Fibroblast of peridontal ligament (primary cell): ENCODE data around the gene EHD1.

Experiments used
- DNase-seq: peaks from one replicate; pipeline ENCODE4 v3.0.0-alpha.2; 2010; ENCODE audit errors: extremely low read depth

EHD1 gene

GRCh38 chr11:64890522-64890939 lies 12.1 kb upstream of the EHD1 start:
- no peak for DNase-seq

- DNase-seq, result no peak
Measured at GRCh38 chr11:64888729-64889511, 10.5 kb upstream of the EHD1 start.

DNA sequence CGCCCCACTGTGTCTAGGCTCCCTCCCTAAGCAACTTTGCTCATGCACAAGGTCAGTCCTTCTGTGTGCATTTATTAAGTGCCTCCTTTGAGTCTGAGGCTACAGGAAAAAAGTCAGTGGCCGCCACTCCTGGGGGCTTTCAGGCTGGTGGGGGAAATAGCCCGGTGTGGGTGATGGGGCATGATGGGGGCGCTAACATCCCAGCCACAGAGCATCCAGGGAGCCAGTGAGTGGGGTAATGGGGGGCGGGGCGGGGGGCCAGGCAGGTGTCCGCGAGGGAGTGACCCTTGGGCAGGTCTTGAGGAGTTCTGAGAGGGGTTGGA lies 9.9 kb upstream of the EHD1 start:
- no peak for DNase-seq

DNA sequence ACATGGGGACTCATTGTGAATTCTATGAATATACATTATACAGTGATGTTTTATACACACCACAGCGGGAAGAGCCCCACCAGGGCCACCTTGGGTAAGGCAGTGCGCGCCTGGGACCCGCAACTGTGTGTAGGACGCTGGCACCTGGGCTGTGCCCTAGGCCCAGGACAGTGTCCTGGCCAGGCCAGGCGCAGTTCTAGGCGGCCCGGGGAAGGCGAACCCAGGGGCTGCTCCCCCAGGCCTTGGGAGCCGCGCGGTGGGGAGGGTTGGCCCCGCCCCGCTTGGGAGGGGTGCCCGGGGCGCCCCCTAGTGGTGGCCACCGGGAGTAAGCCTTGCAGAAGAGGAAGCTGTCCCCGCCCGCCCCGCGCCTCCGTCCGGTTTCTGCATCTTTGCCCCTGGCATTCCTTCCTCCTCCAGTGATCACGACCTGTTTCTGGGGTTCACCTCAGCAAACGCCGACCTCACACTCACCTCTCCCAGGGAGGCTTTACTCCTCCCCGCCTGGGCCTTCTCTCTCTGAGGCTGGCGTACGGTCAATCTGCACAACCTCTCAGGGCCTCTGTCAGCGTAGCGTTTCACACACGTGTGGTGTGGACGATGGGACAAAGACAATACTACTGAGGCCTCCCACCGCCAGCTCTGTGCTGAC lies 9.5 kb upstream of the EHD1 start:
- DNase-seq, result peak; percentile 39

DNA sequence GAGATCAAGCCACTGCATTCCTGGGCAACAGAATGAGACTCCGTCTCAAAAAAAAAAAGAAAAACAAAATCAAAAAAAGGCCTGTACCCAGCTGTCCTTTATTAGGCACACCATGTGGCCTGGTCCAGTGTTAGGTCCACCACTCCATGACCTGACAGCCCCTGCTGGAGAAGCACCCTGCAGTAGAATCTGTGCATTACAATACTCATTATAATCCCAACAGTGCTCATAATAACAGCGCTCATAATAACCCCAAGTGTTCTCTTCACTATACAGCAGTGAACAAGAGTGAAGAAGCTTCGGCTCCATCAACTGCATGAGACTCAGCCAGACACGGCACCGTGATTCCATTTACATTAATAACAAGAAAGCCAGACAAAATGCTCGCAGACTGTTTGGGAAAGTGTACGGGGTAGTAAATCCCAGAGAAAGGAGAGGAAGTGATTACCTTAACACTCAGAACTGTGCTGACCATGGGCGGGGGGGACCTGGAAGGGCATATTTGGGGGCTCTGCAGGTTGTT lies 8.9 kb upstream of the EHD1 start:
- DNase-seq, result no peak

DNA sequence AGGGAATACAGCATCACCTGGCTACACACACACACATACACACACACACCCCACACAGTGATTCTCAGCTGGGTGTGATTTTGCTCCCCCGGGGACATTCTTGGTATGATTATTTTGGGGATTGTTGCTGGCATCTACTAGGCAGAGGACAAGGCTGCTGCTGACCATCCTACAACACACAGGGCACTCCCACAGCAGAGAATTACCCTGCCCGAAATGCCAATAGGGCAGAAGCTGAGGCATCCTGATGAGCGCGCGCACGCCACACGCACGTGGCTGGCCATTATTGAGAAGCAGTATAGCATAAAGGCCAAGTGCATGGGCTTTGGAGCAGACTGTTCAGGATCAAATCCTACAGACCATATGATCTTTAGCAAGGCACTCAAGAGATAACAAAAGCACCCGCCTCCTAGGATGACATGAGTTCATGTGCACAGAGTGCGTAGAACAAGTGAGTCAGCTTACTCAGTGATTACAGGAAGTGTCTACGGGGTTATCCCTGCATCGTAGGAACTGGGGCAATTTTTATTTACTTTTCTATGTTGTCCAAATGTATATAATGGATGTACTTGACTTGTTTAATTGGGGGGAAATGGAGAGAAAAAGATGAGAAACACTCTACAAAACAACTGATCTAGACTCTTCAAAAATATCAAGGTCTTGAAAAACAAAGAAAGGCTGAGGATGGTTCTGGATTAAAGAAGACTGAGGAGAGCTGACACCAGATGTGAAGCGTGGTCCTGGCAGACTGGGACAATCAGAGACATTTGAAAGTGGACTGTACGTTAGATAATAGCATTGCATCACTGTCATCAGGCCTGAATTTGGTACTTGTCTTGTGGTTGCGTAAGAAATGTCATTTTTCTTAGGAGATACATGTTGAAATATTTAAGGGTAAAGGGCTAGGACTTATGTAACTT lies 7.2 kb upstream of the EHD1 start:
- peak; percentile 73 for DNase-seq

DNA sequence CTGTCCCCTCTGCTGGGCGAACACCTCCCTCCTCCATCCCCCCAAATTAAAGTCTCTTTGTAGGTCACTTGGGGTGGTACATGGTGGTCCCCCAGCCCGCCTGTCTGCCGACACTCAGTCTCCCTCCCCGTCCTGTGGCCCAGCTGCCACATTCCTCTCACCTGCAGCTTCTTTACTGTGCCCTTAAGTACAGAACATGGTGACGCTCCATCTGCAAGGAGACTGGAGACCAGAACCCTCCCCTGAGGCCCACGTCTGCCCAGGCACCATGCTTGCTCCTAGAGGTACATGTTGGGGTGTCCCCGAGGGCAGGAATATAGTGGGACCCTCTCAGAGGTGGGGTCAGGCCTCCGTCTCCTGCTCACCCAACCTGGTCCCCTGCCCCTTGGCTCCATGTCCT lies 5.6 kb upstream of the EHD1 start:
- no peak for DNase-seq

DNA sequence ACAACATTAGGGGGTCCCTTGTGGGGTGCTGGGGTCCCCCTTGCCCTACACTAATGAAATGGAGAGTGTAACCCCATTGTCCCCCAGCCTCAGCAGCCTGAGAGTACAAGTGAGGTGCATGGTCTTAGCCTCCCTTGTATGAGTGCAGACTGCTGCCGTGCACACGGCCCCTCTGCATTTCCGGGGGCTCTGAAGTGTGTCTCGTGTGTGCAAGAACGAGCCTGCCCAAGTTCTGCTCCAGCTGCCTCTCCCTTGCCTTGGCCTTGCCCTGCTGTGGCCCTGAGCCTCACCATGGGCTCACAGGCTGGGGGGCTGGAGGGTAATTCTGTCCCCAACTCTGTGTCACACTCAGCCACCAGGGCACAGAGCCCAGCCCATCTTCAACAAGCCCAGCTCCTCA lies 5.2 kb upstream of the EHD1 start:
- DNase-seq, result no peak

GRCh38 chr11:64882243-64882642 lies 3.8 kb upstream of the EHD1 start:
- DNase-seq, result no peak

GRCh38 chr11:64881476-64881875 lies 3.1 kb upstream of the EHD1 start:
- no peak for DNase-seq

DNA sequence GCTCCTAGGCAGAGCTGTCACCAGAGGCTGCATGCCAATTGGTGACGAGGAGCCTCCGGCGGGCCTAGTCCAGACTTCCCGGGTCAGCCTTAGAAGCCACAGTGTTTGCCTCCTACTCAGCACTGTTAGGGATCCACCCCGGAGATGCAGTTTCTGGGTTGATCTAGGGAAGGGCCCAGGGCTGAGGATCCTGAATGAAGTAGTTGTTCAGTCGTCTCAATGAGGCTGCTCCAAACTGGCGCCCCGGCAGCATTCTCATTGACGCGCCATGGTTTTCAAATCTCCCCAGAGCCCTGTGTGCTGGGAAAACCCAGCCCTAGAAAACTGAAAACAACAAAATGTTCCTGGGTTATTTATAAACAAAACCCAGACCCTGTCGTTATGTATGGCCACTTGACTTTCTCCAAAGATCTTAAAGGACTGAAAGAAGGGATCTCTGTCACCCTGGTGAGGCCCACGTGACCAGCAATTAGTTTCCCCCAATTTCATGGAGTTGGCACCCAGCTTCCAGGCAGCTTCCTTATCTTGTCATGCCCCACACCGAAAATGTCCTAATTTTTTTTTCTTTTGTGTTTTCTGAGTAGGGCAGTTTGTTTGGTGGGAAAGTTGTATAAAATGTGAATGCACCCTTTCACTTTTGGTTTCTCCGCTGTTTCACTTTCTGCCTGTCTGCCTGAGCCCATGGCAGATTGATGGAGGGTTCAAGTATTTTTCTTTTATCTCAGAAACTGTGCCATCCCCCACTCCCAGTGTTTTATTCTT lies 2.0 kb upstream of the EHD1 start:
- peak; percentile 49 for DNase-seq

- no peak for DNase-seq
Measured at GRCh38 chr11:64879244-64879900, 951 bp upstream of the EHD1 start.

- no peak for DNase-seq
Measured at GRCh38 chr11:64878223-64878493, 263 bp downstream of the EHD1 start.

- no peak for DNase-seq
Measured at GRCh38 chr11:64877390-64878222, 815 bp downstream of the EHD1 start.

DNA sequence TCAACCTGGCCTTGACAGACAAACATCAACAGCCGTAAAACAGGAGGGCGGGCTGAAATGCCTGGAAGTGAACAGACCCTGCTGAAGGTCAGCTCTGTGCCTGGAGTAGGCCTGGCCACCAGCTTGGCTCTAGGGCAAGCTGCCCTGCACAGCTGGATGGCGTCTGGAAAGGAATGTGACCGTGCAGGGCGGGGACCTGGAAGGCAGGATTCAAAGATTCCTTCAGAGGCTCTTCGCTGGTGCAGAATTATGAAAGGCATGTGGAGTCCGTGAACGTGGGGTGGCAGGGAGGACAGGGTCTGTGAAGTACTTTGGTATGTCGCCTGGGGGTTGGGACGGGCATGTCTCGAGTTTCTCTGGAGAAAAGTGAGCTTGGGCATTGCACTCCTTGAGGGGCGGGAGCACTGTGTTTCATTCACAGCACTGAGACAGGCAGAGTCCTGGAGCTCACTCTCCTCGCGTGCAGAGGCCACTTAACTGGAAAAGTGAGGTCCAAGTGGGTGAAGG lies 1.5 kb downstream of the EHD1 start:
- DNase-seq, result peak; percentile 45

- no peak for DNase-seq
Measured at GRCh38 chr11:64876229-64876750, 2.1 kb downstream of the EHD1 start.

GRCh38 chr11:64875369-64876228 lies 2.8 kb downstream of the EHD1 start:
- DNase-seq, result no peak

- no peak for DNase-seq
Measured at GRCh38 chr11:64874308-64875240, 3.8 kb downstream of the EHD1 start.
